Mucosa of stomach (tissue), 1 donor: Measurements from ENCODE around the gene SMG6.

ENCODE experiments used
- H3K27me3 ChIP-seq: one replicate; pipeline ENCODE4 v1.7.0; 2013; ENCODE audit warnings: mild to moderate bottlenecking, low read length; ENCODE audit not compliant: control insufficient read depth, insufficient read depth
- H3K36me3 ChIP-seq: one replicate; pipeline ENCODE4 v1.7.0; 2013; ENCODE audit warnings: low read length; ENCODE audit not compliant: control insufficient read depth, insufficient read depth
- H3K4me1 ChIP-seq: one replicate; pipeline ENCODE4 v1.7.0; 2013; ENCODE audit warnings: mild to moderate bottlenecking, low read length; ENCODE audit not compliant: control insufficient read depth, insufficient read depth
- H3K4me3 ChIP-seq: one replicate; pipeline ENCODE4 v1.7.0; 2013; ENCODE audit warnings: low read length
- H3K9ac ChIP-seq: one replicate; pipeline ENCODE4 v1.7.0; 2013; ENCODE audit warnings: mild to moderate bottlenecking, low read length, moderate library complexity
- H3K9me3 ChIP-seq: one replicate; pipeline ENCODE4 v1.7.0; 2013; ENCODE audit warnings: mild to moderate bottlenecking, low read length, moderate library complexity; ENCODE audit not compliant: control insufficient read depth
- donor health status: Pancreatic carcinoma.

SMG6 gene

GRCh38 chr17:2303204-2304188, at the start of gene SMG6, which contains the start of gene SRR:
SMG6 (minus strand) TSS chr17:2303785; CDS start chr17:2303720, 65 bp downstream.
SRR (plus strand) TSS chr17:2303950; CDS start chr17:2315561, 11,611 bp downstream.
- Histone ChIP-seq H3K9me3 (no peaks in the 10 kb centered on the region), H3K4me1 (peaks cover 5% of the 10 kb centered on the region), H3K27me3 (no peaks in the 10 kb centered on the region), H3K4me3 (peak within 1 kb of the TSS; percentile 67), H3K9ac (peak within 1 kb of the TSS; percentile 74), H3K36me3 (no peaks in the 10 kb centered on the region)

GRCh38 chr17:2351269-2351668, 47.7 kb upstream of the SMG6 start:
- Histone ChIP-seq H3K4me1 (peaks cover 18% of the 10 kb centered on the region), H3K4me3 (no peak overlapping the region)

GRCh38 chr17:2347805-2348685, 44.5 kb upstream of the SMG6 start:
- H3K27me3 ChIP-seq: no peaks in the 10 kb centered on the region
- H3K36me3 ChIP-seq: no peaks in the 10 kb centered on the region
- H3K9ac ChIP-seq: no peak overlapping the region
- H3K4me3 ChIP-seq: no peak overlapping the region
- no peaks in the 10 kb centered on the region for H3K9me3 ChIP-seq
- peaks cover 30% of the 10 kb centered on the region for H3K4me1 ChIP-seq

More at GRCh38 chr17:2351269-2351668, 47.7 kb upstream of the SMG6 start:
- Histone ChIP-seq H3K36me3 (no peaks in the 10 kb centered on the region), H3K9me3 (no peaks in the 10 kb centered on the region), H3K27me3 (no peaks in the 10 kb centered on the region), H3K9ac (no peak overlapping the region)

GRCh38 chr17:2346475-2346874, 42.9 kb upstream of the SMG6 start:
- no peak overlapping the region for H3K9ac ChIP-seq
- H3K4me1 ChIP-seq: peaks cover 31% of the 10 kb centered on the region
- no peaks in the 10 kb centered on the region for H3K27me3 ChIP-seq
- H3K9me3 ChIP-seq: no peaks in the 10 kb centered on the region
- no peaks in the 10 kb centered on the region for H3K36me3 ChIP-seq
- H3K4me3 ChIP-seq: no peak overlapping the region

GRCh38 chr17:2344528-2344927, 40.9 kb upstream of the SMG6 start:
- Histone ChIP-seq H3K4me3 (no peak overlapping the region), H3K4me1 (peaks cover 31% of the 10 kb centered on the region), H3K9me3 (no peaks in the 10 kb centered on the region), H3K36me3 (no peaks in the 10 kb centered on the region), H3K9ac (no peak overlapping the region), H3K27me3 (no peaks in the 10 kb centered on the region)

- Histone ChIP-seq H3K36me3 (no peaks in the 10 kb centered on the region), H3K27me3 (no peaks in the 10 kb centered on the region), H3K9me3 (no peaks in the 10 kb centered on the region), H3K4me1 (peaks cover 31% of the 10 kb centered on the region), H3K4me3 (no peak overlapping the region), H3K9ac (no peak overlapping the region)
Measured at GRCh38 chr17:2343421-2343820, 39.8 kb upstream of the SMG6 start.

GRCh38 chr17:2338315-2338657, 34.7 kb upstream of the SMG6 start:
- H3K4me1 ChIP-seq: peaks cover 19% of the 10 kb centered on the region
- H3K9me3 ChIP-seq: no peaks in the 10 kb centered on the region
- peak overlapping the region; percentile 78 for H3K9ac ChIP-seq
- H3K27me3 ChIP-seq: no peaks in the 10 kb centered on the region
- peaks cover 8% of the 10 kb centered on the region for H3K36me3 ChIP-seq
- peak overlapping the region; percentile 9 for H3K4me3 ChIP-seq

- no peaks in the 10 kb centered on the region for H3K27me3 ChIP-seq
- peak overlapping the region; percentile 78 for H3K9ac ChIP-seq
Measured at GRCh38 chr17:2337544-2338314, 34.1 kb upstream of the SMG6 start.

GRCh38 chr17:2336852-2337543, 33.4 kb upstream of the SMG6 start, which contains the start of gene SGSM2:
SGSM2 (plus strand) TSS chr17:2337501; CDS start chr17:2337689, 188 bp downstream.
- Histone ChIP-seq H3K27me3 (no peaks in the 10 kb centered on the region), H3K9me3 (no peaks in the 10 kb centered on the region), H3K9ac (peak within 1 kb of the TSS; percentile 81), H3K4me3 (peak within 1 kb of the TSS; percentile 80), H3K4me1 (peaks cover 15% of the 10 kb centered on the region), H3K36me3 (peaks cover 8% of the 10 kb centered on the region)

More at GRCh38 chr17:2337544-2338314, 34.1 kb upstream of the SMG6 start:
- Histone ChIP-seq H3K9me3 (no peaks in the 10 kb centered on the region), H3K4me1 (peaks cover 15% of the 10 kb centered on the region), H3K36me3 (peaks cover 8% of the 10 kb centered on the region), H3K4me3 (peak overlapping the region; percentile 9)

GRCh38 chr17:2336215-2336851, 32.7 kb upstream of the SMG6 start, which contains the start of gene TSR1:
TSR1 (minus strand) TSS chr17:2336457; CDS start chr17:2336427, 30 bp downstream.
- Histone ChIP-seq H3K4me1 (peaks cover 15% of the 10 kb centered on the region), H3K27me3 (no peaks in the 10 kb centered on the region)

More at GRCh38 chr17:2336215-2336851, 32.7 kb upstream of the SMG6 start, which contains the start of gene TSR1:
- Histone ChIP-seq H3K4me3 (peak within 1 kb of the TSS; percentile 80), H3K9ac (peak within 1 kb of the TSS; percentile 81), H3K36me3 (peaks cover 8% of the 10 kb centered on the region), H3K9me3 (no peaks in the 10 kb centered on the region)
